LNCAP (cell line): ENCODE measurements around the gene ARSG.

Source experiments
- CTCF ChIP-seq: fragments of 450-650 bp; IDR thresholded peaks from 2 replicates; pipeline ENCODE4 v1.5.1; 2017; ENCODE audit warnings: mild to moderate bottlenecking

Gene ARSG

GRCh38 chr17:68294196-68294555, 2.9 kb downstream of the ARSG start:
- TF ChIP-seq CTCF: no peak

- no peak for TF ChIP-seq CTCF
Measured at GRCh38 chr17:68294617-68295016, 3.3 kb downstream of the ARSG start.

- no peak for TF ChIP-seq CTCF
Measured at GRCh38 chr17:68295086-68295485, 3.8 kb downstream of the ARSG start.

- no peak for TF ChIP-seq CTCF
Measured at GRCh38 chr17:68296217-68297191, 5.2 kb downstream of the ARSG start.

GRCh38 chr17:68297195-68297594, 5.9 kb downstream of the ARSG start:
- no peak for TF ChIP-seq CTCF

- TF ChIP-seq CTCF: no peak
Measured at GRCh38 chr17:68298601-68299000, 7.3 kb downstream of the ARSG start.

- no peak for TF ChIP-seq CTCF
Measured at GRCh38 chr17:68299817-68300216, 8.5 kb downstream of the ARSG start.
